HepG2 (cell line): Measurements from ENCODE around the gene ARFGEF3. TPM values are rescaled to one million over a fixed set of nuclear protein-coding genes. Genes with fewer than 3 reads are reported as not detected.

Experiments
- CHD2 ChIP-seq: IDR thresholded peaks from 2 replicates; pipeline ENCODE4 v1.6.1; 2011; ENCODE audit warnings: low read depth, low read length, improper control_type of control experiment
- FOSL2 ChIP-seq: sonication (generic); formaldehyde crosslinking; IDR thresholded peaks from 2 replicates; pipeline ENCODE4 v1.4.0; 2020; ENCODE audit warnings: missing genetic modification reagents
- FOXJ3 ChIP-seq: sonication (generic); formaldehyde crosslinking; IDR thresholded peaks from 2 replicates; pipeline ENCODE4 v1.4.0; 2020; ENCODE audit warnings: missing genetic modification reagents, mild to moderate bottlenecking, borderline replicate concordance
- FOXP4 ChIP-seq: sonication (generic); formaldehyde crosslinking; IDR thresholded peaks from 2 replicates; pipeline ENCODE4 v1.4.0; 2020; ENCODE audit warnings: missing genetic modification reagents
- HDAC1 ChIP-seq: sonication (generic); formaldehyde crosslinking; IDR thresholded peaks from 2 replicates; pipeline ENCODE4 v1.5.1; 2020; ENCODE audit warnings: mild to moderate bottlenecking, missing genetic modification reagents
- IRF2 ChIP-seq: IDR thresholded peaks from 2 replicates; pipeline ENCODE4 v1.6.1; 2018; ENCODE audit warnings: missing genetic modification reagents, missing compliant biosample characterization
- KLF16 ChIP-seq, 2 experiments: sonication (generic) in 1 of 2; formaldehyde crosslinking in 1 of 2; IDR thresholded peaks; 2 replicates each; pipeline versions ENCODE4 v1.6.1 to v1.8.0; 2016 to 2023; ENCODE audit warnings: missing genetic modification reagents in 2 of 2, missing compliant biosample characterization in 1 of 2
- KMT2A ChIP-seq: sonication (generic); formaldehyde crosslinking; IDR thresholded peaks from 2 replicates; pipeline ENCODE4 v1.4.0; 2020; ENCODE audit warnings: missing genetic modification reagents
- MIER2 ChIP-seq: IDR thresholded peaks from 2 replicates; pipeline ENCODE4 v1.6.1; 2016; ENCODE audit warnings: missing biosample characterization, missing genetic modification reagents
- MLX ChIP-seq: IDR thresholded peaks from 2 replicates; pipeline ENCODE4 v1.6.1; 2016
- RFXAP ChIP-seq: sonication (generic); formaldehyde crosslinking; IDR thresholded peaks from 2 replicates; pipeline ENCODE4 v1.4.0; 2020; ENCODE audit warnings: missing genetic modification reagents, borderline replicate concordance
- SKI ChIP-seq: fragments of 450-650 bp; IDR thresholded peaks from one replicate; pipeline ENCODE4 v1.6.1; 2018; ENCODE audit warnings: mild to moderate bottlenecking; ENCODE audit not compliant: partially characterized antibody
- SMARCC2 ChIP-seq: fragments of 450-650 bp; IDR thresholded peaks from 2 replicates; pipeline ENCODE4 v1.6.1; 2017; ENCODE audit warnings: antibody characterized with exemption, mild to moderate bottlenecking
- SOX6 ChIP-seq, 2 experiments: fragments of 450-650 bp in 1 of 2; sonication (generic) in 1 of 2; formaldehyde crosslinking in 1 of 2; IDR thresholded peaks; 2 replicates each; pipeline versions ENCODE4 v1.4.0 to v1.6.1; 2017 to 2020; ENCODE audit warnings: antibody characterized with exemption in 1 of 2, mild to moderate bottlenecking in 1 of 2, missing genetic modification reagents in 1 of 2
- ZBTB10 ChIP-seq: sonication (generic); formaldehyde crosslinking; IDR thresholded peaks from 2 replicates; pipeline ENCODE4 v1.4.0; 2020; ENCODE audit warnings: missing genetic modification reagents, borderline replicate concordance
- ZBTB20 ChIP-seq: sonication (generic); formaldehyde crosslinking; IDR thresholded peaks from 2 replicates; pipeline ENCODE4 v1.8.1; 2023; ENCODE audit warnings: missing genetic modification reagents, low read depth, mild to moderate bottlenecking, borderline replicate concordance
- ZBTB3 ChIP-seq: sonication (generic); formaldehyde crosslinking; IDR thresholded peaks from 2 replicates; pipeline ENCODE4 v1.4.0; 2020; ENCODE audit warnings: low read depth, mild to moderate bottlenecking, moderate library complexity, missing genetic modification reagents, borderline replicate concordance
- ZEB1 ChIP-seq: IDR thresholded peaks from 2 replicates; pipeline ENCODE4 v1.6.1; 2012; ENCODE audit warnings: mild to moderate bottlenecking, low read depth, inconsistent platforms; ENCODE audit not compliant: insufficient replicate concordance
- ZFP90 ChIP-seq: sonication (generic); formaldehyde crosslinking; IDR thresholded peaks from 2 replicates; pipeline ENCODE4 v1.8.0; 2022; ENCODE audit warnings: missing genetic modification reagents, mild to moderate bottlenecking, inconsistent platforms, borderline replicate concordance
- ZNF101 ChIP-seq: sonication (generic); formaldehyde crosslinking; IDR thresholded peaks from 2 replicates; pipeline ENCODE4 v1.4.0; 2020; ENCODE audit warnings: mild to moderate bottlenecking, low read depth, missing genetic modification reagents, borderline replicate concordance
- ZNF503 ChIP-seq: sonication (generic); formaldehyde crosslinking; IDR thresholded peaks from 2 replicates; pipeline ENCODE4 v1.4.0; 2020; ENCODE audit warnings: missing genetic modification reagents
- ZNF782 ChIP-seq: sonication (generic); formaldehyde crosslinking; IDR thresholded peaks from 2 replicates; pipeline ENCODE4 v1.4.0; 2020; ENCODE audit warnings: missing genetic modification reagents, mild to moderate bottlenecking, borderline replicate concordance
- ZSCAN30 ChIP-seq: sonication (generic); formaldehyde crosslinking; IDR thresholded peaks from 2 replicates; pipeline ENCODE4 v1.5.0; 2020; ENCODE audit warnings: mild to moderate bottlenecking, missing genetic modification reagents
- polyA plus RNA-seq, 8 experiments: library from polyadenylated mRNA; depleted of rRNA in 3 of 8; stranded (reverse) in 7 of 8; unstranded in 1 of 8; fragments of >200 nt; fragmentation: Illumina TruSeq in 4 of 8; extraction: Trizol in 4 of 8; gene quantifications; 2 replicates each; pipeline versions ENCODE4 v1.2.1 to v1.2.3, GENCODE V29; 2011 to 2016; ENCODE audit warnings: low read depth in 4 of 8, missing spikeins in 1 of 8, mixed read lengths in 1 of 8; ENCODE audit not compliant: insufficient read depth in 1 of 8
- total RNA-seq, 5 experiments: library from RNA; depleted of rRNA; stranded (reverse); fragments of >200 nt; fragmentation: Illumina TruSeq; extraction: Trizol; gene quantifications; 2 replicates each; pipeline ENCODE4 v1.2.3, GENCODE V29; 2016; ENCODE audit warnings: low read depth in 1 of 5

The ARFGEF3 gene
- total and polyA plus RNA-seq, 2 of the 13 experiments (the other 11 are each of a cell fraction or from before 2014, with no cell fraction given), result 0.60 to 2.6 TPM

- TF ChIP-seq FOXP4 (CRISPR knock-in tag) (peak; percentile 89), ZSCAN30 (CRISPR knock-in tag) (no peak), MIER2 (CRISPR knock-in tag) (no peak), FOXJ3 (peak; percentile 83; the same call in 1 of the 2 replicates), ZBTB3 (CRISPR knock-in tag) (peak; percentile 80; the same call in 1 of the 2 replicates), IRF2 (CRISPR knock-in tag) (peak; percentile 87), SOX6 (IDR thresholded peaks at IDR 0.05) (no peak), SOX6 (CRISPR knock-in tag; IDR thresholded peaks at IDR 0.05) (peak; percentile 85), KMT2A (CRISPR knock-in tag) (no peak), ZNF503 (CRISPR knock-in tag) (peak; percentile 92), CHD2 (no peak), ZEB1 (peak; percentile 28), ZBTB20 (CRISPR knock-in tag) (peak; percentile 90; the same call in 1 of the 2 replicates), RFXAP (0 out of 2 replicates have a peak, but pooled peaks have one; percentile 34), SMARCC2 (0 out of 2 replicates have a peak, but pooled peaks have one; percentile 16), FOSL2 (CRISPR knock-in tag) (peak; percentile 68), HDAC1 (CRISPR knock-in tag) (peak; percentile 65), ZNF101 (CRISPR knock-in tag) (no peak), SKI (peak; percentile 99), ZFP90 (0 out of 2 replicates have a peak, but pooled peaks have one; percentile 18), ZBTB10 (CRISPR knock-in tag) (peak; percentile 79; the same call in 1 of the 2 replicates), ZNF782 (CRISPR knock-in tag) (no peak), MLX (0 out of 2 replicates have a peak, but pooled peaks have one; percentile 43), KLF16 (CRISPR knock-in tag; IDR thresholded peaks at IDR 0.05) (peak in 1 of 2 experiments; percentile 53; a peak in 1 of 4 replicates)
These were observed 87.1 kb downstream of the ARFGEF3 start (continued) for GRCh38 chr6:138248878-138249277.
